HG02870 (cell line): ENCODE results near the gene HMGXB3.
A peak's percentile ranks its signal among the peaks of the same experiment; 100 is the strongest.

Source experiments
- ATAC-seq: cut with Tn5 transposase; IDR thresholded peaks from one replicate; pipeline ENCODE4 v1.9.1; 2021; ENCODE audit warnings: mild to moderate bottlenecking, moderate library complexity; ENCODE audit not compliant: unreplicated experiment

The HMGXB3 gene

GRCh38 chr5:150065886-150066285, 65.3 kb downstream of the HMGXB3 start:
- ATAC-seq, result no peak

- ATAC-seq, result no peak
Observed at GRCh38 chr5:150066436-150066835, 65.9 kb downstream of the HMGXB3 start.

- ATAC-seq, result peak; percentile 47
Observed at GRCh38 chr5:150066901-150067396, 66.4 kb downstream of the HMGXB3 start.

DNA sequence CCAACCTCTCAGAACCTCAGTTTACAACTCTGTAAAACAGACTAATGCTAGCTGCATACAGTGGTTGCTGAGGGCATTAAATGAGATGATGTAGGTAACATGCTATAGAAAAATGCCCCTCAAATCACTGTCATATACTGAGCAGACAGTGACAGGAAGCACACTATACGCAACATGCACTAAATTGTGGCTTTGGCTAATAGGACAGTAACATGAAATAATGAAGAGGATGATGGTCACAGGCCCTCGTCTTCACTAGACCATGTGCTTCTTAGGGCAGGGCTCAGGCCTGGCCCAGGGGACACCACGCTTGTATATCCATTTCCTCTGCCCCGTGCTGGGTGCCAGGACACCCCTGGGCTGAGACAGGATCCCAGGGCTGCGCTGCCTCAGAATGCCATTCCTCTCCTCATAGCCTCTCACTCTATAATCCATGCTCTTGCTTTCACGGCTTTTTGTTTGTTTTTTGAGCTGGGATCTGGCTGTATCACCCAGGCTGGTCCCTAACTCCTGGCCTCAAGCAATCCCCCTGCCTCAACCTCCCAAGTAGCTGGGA, 66.9 kb downstream of the HMGXB3 start:
- peak; percentile 11 for ATAC-seq

DNA sequence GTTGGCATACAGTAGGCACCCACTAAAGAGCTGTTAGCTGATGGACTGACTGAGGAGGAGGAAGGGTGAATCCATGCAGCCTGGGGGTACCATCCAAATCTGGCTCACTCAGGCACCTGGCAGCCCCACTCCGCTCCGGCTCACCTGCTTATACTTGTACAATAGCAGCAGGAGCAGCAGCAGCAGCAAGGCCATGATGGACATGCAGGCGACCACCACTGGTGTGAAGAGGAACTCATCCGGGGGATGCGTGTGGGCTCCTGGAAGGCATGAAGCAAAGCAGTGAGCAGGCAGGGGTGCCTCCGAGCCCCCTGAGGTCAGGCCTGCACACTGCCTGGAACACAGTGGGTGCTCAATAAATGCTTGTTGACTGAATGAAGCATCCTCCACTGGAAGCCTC, 67.5 kb downstream of the HMGXB3 start:
- no peak for ATAC-seq

DNA sequence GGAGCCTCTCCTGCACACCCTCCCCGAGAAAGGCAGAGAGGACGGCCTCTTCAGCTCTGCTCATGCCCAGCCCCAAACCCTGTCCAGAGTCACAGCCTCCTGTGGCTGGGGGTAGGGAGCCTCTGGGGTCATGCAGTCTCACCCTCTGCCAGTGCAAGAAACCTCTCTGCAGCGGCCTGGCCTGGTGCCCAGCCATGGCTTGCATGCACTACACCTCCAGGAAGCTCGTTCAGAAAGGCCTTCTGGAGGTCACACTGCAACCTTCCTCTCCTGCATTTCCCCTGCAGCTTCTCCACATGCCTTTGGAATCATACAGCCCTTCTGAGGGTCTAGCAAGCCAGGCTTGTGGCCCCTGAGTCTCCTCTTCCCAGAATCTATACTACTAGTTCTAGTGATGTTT, 67.9 kb downstream of the HMGXB3 start:
- no peak for ATAC-seq

- ATAC-seq, result no peak
Observed at GRCh38 chr5:150068961-150069645, 68.6 kb downstream of the HMGXB3 start.

DNA sequence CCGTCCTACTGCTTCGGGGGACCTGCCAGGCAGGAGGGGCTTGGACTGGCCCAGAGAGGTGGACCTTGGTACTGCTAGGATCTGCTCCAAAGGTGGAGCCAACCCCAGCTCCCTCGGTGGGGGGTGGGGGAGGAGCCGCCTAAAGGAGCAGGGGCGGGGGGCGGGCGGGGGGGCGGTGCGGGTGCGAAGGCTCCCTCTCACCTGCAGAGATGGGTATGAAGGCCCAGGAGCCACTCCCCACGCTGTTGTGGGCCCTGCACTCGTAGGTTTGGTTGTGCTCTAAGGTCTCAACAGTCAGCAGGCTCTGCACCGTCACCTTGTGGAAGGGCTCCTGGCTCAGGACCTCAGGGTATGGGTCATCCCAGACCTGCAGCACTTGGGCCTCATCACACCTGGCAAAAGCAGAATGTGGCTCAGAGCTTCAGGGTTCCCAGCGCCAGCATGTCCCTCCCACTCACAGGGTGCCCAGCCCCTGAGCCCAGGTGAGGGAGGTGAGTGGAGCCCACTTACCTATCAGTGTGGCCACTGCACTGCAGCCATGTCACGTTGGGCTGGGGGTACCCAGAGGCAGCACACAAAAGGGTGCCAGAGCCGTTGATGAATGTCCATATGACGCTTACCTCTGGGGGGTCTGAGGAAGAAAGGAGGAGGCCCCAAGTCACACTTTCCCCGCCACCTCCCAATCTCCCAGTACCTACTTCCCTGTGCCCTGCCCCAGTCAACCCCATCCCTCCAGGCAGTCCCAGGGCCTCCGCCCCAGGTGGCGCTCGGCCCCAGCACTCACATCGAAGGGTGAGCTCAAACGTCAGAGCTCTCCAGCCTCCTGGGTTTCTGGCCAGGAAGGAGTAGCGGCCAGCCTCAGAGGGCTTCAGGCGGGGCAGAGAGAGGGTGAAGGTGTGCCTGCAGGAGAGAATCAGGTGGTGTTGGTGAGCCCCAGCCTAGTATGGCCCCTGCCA, 69.4 kb downstream of the HMGXB3 start:
- no peak for ATAC-seq

DNA sequence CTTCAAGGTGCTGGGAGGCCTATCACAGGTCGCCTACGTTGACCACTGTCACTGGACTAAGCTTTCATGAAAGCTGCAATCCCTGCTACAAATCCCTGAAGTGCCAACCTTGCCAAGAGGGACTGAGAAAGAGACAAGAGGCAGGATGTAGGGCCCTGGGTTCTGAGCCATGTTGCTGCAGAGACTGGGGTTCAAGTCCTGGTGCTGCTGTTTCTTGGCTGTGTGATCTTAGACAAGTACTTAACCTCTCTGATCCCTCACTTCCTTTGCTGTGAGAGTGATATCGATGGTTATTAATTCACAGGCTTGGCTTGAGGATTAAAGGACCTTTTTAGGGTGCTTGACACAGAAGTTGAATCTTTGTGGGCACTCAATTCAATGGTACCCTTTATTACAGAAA, 70.3 kb downstream of the HMGXB3 start:
- no peak for ATAC-seq

GRCh38 chr5:150073086-150073625, 72.6 kb downstream of the HMGXB3 start:
- no peak for ATAC-seq

- ATAC-seq, result no peak
Observed at GRCh38 chr5:150073677-150074076, 73.1 kb downstream of the HMGXB3 start.

- ATAC-seq, result no peak
Observed at GRCh38 chr5:150075233-150075632, 74.7 kb downstream of the HMGXB3 start.

GRCh38 chr5:150075806-150076205, 75.3 kb downstream of the HMGXB3 start:
- ATAC-seq, result no peak

- ATAC-seq, result no peak
Observed at GRCh38 chr5:150077060-150077459, 76.5 kb downstream of the HMGXB3 start.

DNA sequence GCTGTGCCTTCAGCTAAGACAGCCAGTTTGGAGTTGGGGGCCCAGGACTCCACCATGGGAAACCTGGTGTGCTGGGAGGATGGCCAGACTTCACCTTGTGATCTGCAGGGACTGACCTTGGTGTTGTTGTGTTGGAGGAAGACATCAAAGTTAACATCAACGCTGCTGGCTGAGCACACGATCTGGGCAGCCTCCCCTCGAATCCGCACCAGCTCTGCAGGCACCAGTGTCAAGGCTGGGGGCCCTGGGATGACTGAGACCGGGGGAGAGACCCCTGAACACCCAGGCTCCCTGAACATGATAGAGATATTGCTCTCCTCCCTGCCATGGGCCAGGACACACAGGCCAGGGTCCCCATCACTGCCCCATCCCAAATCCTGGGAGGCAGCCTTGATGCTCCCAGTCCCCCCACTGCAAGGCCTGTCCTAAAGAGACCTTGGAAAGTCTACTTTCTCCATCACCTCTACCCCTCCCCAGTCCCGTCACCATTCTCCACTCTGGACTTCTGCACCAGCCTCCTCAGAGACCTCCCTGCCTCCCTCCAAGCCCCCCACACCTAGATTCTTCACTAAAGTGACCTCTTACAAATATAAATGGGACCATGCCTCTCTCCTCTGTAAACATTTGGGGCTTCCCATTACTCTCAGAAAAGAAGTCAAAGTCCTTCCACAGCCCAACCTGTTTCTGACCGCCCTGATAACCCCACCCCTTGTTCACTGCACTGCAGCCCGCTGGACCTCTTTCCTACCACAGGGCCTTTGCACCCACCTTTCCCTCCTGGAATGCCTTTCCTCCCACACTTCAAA, 77.7 kb downstream of the HMGXB3 start:
- no peak for ATAC-seq

GRCh38 chr5:150078802-150079689, 78.5 kb downstream of the HMGXB3 start:
- no peak for ATAC-seq

DNA sequence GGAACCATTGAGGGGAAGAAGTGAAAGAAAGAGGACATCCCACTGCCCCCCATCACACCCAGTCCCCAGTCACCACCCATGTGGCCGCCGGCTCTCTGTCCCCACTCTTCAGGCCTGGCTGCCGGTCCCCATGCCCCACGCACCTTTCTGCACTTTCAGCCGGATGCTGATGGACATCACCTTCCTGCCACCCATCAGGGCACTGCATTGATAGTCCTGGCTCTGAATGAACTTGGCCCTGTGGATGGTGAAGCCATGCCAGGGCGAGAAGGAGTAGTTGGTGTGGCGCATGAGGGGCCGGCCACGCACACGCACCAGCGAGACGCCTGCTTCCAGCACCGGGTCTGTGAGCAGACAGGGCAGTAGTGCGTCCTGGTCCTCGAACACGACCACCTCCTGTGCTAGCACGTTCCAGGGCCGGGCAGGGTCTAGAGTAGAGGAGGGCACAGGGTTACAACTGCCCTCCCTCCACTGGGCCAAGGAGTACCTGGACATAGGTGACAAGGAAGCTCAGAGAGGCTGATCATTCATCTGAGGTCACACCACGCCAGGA, 79.4 kb downstream of the HMGXB3 start:
- ATAC-seq, result no peak

- ATAC-seq, result no peak
Observed at GRCh38 chr5:150080696-150081435, 80.3 kb downstream of the HMGXB3 start.
